Measurements from ENCODE around the gene OR6X1. TPM values are rescaled to one million over a fixed set of nuclear protein-coding genes. Genes with fewer than 3 reads are reported as not detected.

Gene OR6X1
- total RNA-seq, 1 donor from 2014 or later, result not detected

Small RNAs within 50 kb of the gene (small RNA-seq; reads per million reads assigned to genes)
- not detected for gene RNU1-21P

Other genes with a start within 250 kb of the OR6X1 start
- 54.4 TPM for gene SCN3B, start 99.9 kb downstream of the OR6X1 start, total RNA-seq
- gene ZNF202, start 12.9 kb downstream of the OR6X1 start, total RNA-seq, result 17.5 TPM
- gene OR6M1, start 51.8 kb upstream of the OR6X1 start, total RNA-seq, result not detected
- not detected for gene TMEM225, start 131.2 kb upstream of the OR6X1 start, total RNA-seq
- gene OR8D4, start 147.6 kb upstream of the OR6X1 start, total RNA-seq, result 0.47 TPM
- not detected for gene OR4D5, start 185.1 kb upstream of the OR6X1 start, total RNA-seq
- gene OR6T1, start 189.3 kb upstream of the OR6X1 start, total RNA-seq, result not detected
- not detected for gene OR10S1, start 223.3 kb upstream of the OR6X1 start, total RNA-seq
- gene OR10G6, start 240.6 kb upstream of the OR6X1 start, total RNA-seq, result not detected

Data from occipital lobe (tissue), 2 donors.